ENCODE results near the gene SPATA46.
"Not testable (repeated sequence)": the region's sequence is repeated elsewhere in the genome, so short reads cannot be mapped to it uniquely, and the experiment has no call there.

SPATA46 gene, protein sequence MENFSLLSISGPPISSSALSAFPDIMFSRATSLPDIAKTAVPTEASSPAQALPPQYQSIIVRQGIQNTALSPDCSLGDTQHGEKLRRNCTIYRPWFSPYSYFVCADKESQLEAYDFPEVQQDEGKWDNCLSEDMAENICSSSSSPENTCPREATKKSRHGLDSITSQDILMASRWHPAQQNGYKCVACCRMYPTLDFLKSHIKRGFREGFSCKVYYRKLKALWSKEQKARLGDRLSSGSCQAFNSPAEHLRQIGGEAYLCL

GRCh38 chr1:162376691-162377090, at the start of gene SPATA46:
Gene SPATA46, minus strand, starts transcription at chr1:162376854. Its CDS starts 64 bp downstream, at chr1:162376790.
- no peak for TF ChIP-seq CTCF (IDR thresholded peaks at IDR 0.05; ENCODE audit: low read depth, low read length)
- H3K4me3 ChIP-seq (ENCODE audit: low read depth, low read length) = no peak within 1 kb of the TSS
- in situ Hi-C loops (cut with HindIII; ENCODE audit: low sequenced_read_pairs) = no loop called here
- DNase-seq (ENCODE audit: low read depth, low spot score) = no peak

GRCh38 chr1:162422662-162423375, 46.2 kb upstream of the SPATA46 start:
- in situ Hi-C loops (cut with HindIII; ENCODE audit: low sequenced_read_pairs) = no loop called here
- TF ChIP-seq CTCF (IDR thresholded peaks at IDR 0.05; ENCODE audit: low read depth, low read length) = no peak
- H3K4me3 ChIP-seq (ENCODE audit: low read depth, low read length) = no peak overlapping the region
- no peak for DNase-seq (ENCODE audit: low read depth, low spot score)

DNA sequence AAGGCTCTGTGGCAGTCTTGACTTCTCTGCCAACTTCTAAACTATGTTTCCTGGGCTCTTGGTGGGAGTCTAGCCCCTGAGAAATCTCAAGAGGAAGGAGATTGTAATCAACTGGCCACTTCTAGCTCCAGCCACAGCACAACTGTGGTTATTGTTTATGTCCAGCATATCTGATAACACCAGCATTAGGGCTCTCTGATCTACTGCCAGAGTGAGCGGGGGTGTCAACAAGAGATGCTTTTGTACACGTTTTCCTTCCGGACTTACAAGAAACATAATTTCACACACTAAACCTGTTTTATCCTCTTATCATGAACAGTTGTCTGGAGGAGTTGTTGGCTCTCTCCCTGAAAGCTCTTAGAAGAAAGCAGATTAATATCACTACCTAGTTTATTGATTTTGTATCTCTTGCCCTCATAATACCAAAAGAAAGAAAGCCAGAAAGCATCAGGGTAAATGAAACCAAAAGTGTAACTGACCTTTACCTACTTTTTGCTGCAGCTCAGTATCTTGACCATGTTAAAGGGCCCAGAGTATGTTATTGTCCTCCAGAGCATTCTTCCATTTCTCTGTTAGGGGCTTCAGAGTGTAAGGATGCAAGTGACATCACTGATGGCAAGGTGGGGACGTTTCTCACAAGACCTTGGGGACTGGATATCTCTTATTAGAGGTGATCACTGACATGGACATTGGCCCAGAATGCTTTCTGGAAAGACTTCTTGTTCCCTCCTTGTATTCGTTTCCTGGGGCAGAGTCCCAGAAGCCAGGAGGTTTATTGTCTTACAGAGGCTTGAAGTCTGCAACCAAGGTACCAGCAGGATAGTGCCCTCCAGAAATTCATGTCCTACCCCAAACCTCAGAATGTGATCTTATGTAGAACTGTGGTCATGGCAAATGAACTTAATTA, 44.9 kb upstream of the SPATA46 start:
- H3K4me3 ChIP-seq (ENCODE audit: low read depth, low read length) = no peak overlapping the region
- in situ Hi-C loops (cut with HindIII; ENCODE audit: low sequenced_read_pairs) = no loop called here
- DNase-seq (ENCODE audit: low read depth, low spot score) = no peak
- TF ChIP-seq CTCF (IDR thresholded peaks at IDR 0.05; ENCODE audit: low read depth, low read length) = no peak

GRCh38 chr1:162420120-162420519, 43.5 kb upstream of the SPATA46 start:
- no peak for TF ChIP-seq CTCF (IDR thresholded peaks at IDR 0.05; ENCODE audit: low read depth, low read length)
- DNase-seq (ENCODE audit: low read depth, low spot score) = no peak
- no peak overlapping the region for H3K4me3 ChIP-seq (ENCODE audit: low read depth, low read length)

DNA sequence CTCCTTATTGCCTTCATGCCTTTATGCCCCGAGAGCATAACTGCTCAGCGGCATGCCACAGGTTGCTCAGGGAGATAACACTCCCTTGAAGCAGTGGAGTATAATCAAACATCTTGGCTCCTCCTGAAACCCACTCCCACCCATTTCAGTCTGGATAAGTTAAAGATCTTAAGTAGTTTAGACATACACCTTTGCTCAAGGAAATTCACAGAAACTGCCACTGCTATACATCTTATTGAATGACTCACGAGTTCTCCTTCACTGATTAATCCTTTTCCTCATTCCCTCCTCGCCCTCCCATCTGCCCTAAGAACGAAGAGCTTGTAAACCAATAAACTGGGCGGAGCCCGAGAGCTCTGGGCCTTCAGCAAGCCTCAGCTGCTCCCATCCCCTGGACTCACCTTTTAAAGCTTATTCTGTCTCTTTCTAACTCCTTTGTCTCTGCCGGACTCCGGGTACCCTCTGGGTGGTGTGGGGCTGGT, 42.8 kb upstream of the SPATA46 start:
- DNase-seq (ENCODE audit: low read depth, low spot score); in situ Hi-C loops (cut with HindIII; ENCODE audit: low sequenced_read_pairs); H3K4me3 ChIP-seq (ENCODE audit: low read depth, low read length): not testable (repeated sequence)

More at GRCh38 chr1:162420120-162420519, 43.5 kb upstream of the SPATA46 start:
- in situ Hi-C loops (cut with HindIII; ENCODE audit: low sequenced_read_pairs) = no loop called here

GRCh38 chr1:162418584-162418983, 41.9 kb upstream of the SPATA46 start:
- DNase-seq (ENCODE audit: low read depth, low spot score); in situ Hi-C loops (cut with HindIII; ENCODE audit: low sequenced_read_pairs); H3K4me3 ChIP-seq (ENCODE audit: low read depth, low read length): not testable (repeated sequence)

DNA sequence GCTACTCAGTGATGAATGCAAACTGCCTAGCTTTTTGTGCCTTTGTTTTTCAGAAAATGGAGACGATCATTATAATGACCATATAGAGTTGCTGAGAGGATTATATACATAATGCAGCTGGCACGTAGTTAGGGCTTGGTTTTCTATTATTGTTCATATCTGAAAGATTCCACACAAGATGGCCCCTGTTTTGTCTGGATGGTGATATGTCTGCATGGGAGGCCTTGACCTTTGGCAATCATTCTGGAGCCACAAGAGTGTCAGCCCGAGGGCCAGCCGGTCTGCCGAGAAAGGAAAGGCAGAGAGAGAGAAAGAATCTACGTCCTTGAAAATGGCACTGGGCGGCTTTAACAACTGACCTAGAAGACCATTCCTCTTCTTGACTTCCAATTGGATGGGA, 41.0 kb upstream of the SPATA46 start:
- no peak overlapping the region for H3K4me3 ChIP-seq (ENCODE audit: low read depth, low read length)
- no peak for DNase-seq (ENCODE audit: low read depth, low spot score)
- no peak for TF ChIP-seq CTCF (IDR thresholded peaks at IDR 0.05; ENCODE audit: low read depth, low read length)
- in situ Hi-C loops (cut with HindIII; ENCODE audit: low sequenced_read_pairs) = no loop called here
